Left lung (tissue), 10 donors: ENCODE measurements around the gene B3GNT4. TPM values are rescaled to one million over a fixed set of nuclear protein-coding genes. Genes with fewer than 3 reads are reported as not detected.

Source experiments
- ATAC-seq: fragments of 200-7000 bp; cut with Tn5 transposase; one replicate; pipeline ENCODE4 v1.9.1; 2020; ENCODE audit warnings: moderate library complexity
- DNase-seq, 4 donors: peaks; one replicate each; pipeline ENCODE4 v3.0.0-alpha.2; 2013 to 2020
- H3K27ac ChIP-seq, 2 donors: fragments of 200-600 bp; sonication (generic) in 1 of 2; one replicate each; pipeline versions ENCODE4 v1.5.0 to v1.8.0; 2020 to 2021
- H3K27me3 ChIP-seq, 2 donors: fragments of 200-600 bp; sonication (generic) in 1 of 2; one replicate each; pipeline versions ENCODE4 v1.5.0 to v1.8.0; 2020 to 2021
- H3K36me3 ChIP-seq, 2 donors: fragments of 200-600 bp; sonication (generic) in 1 of 2; one replicate each; pipeline versions ENCODE4 v1.5.0 to v1.8.0; 2020 to 2021
- H3K4me1 ChIP-seq, 2 donors: fragments of 200-600 bp; one replicate each; pipeline ENCODE4 v1.8.0; 2021
- H3K4me3 ChIP-seq, 2 donors: fragments of 200-600 bp; sonication (generic) in 1 of 2; one replicate each; pipeline versions ENCODE4 v1.5.0 to v1.8.0; 2020 to 2021; ENCODE audit warnings: mild to moderate bottlenecking in 1 of 2
- H3K9me3 ChIP-seq, 2 donors: fragments of 200-600 bp; sonication (generic) in 1 of 2; one replicate each; pipeline versions ENCODE4 v1.5.0 to v1.8.0; 2020 to 2021
- CTCF ChIP-seq, 2 donors: fragments of 200-600 bp; sonication (generic) in 1 of 2; IDR thresholded peaks; one replicate each; pipeline versions ENCODE4 v1.5.0 to v1.8.0; 2021; ENCODE audit warnings: antibody characterized with exemption in 2 of 2
- intact Hi-C, 2 donors: fragments of 100-400 bp; cut with DNase I; formaldehyde crosslinking; loops; one replicate each; pipeline versions ENCODE4 v1.11.2 to v1.14.2; 2022
- polyA plus RNA-seq, 6 donors: library from polyadenylated mRNA; unstranded; fragments of 120-200 nt; gene quantifications; one replicate each; pipeline ENCODE4 v1.2.1, GENCODE V29; 2013; ENCODE audit not compliant: insufficient read length in 6 of 6
- total RNA-seq, 2 donors: library from RNA; stranded (reverse); fragmentation: NEBNext Ultra II Directional; extraction: Animal tissue kit (Norgen Biotek cat#: 25700); gene quantifications; one replicate each; pipeline ENCODE4 v1.2.1, GENCODE V29; 2021
- donor health status: DM: no; HTN: yes; CAD: no.
- donor health status: DM: no; HTN: no; CAD: no.

B3GNT4 gene
- total and polyA plus RNA-seq, 8 donors = 0.22 to 1.6 (median 0.82) TPM

DNA sequence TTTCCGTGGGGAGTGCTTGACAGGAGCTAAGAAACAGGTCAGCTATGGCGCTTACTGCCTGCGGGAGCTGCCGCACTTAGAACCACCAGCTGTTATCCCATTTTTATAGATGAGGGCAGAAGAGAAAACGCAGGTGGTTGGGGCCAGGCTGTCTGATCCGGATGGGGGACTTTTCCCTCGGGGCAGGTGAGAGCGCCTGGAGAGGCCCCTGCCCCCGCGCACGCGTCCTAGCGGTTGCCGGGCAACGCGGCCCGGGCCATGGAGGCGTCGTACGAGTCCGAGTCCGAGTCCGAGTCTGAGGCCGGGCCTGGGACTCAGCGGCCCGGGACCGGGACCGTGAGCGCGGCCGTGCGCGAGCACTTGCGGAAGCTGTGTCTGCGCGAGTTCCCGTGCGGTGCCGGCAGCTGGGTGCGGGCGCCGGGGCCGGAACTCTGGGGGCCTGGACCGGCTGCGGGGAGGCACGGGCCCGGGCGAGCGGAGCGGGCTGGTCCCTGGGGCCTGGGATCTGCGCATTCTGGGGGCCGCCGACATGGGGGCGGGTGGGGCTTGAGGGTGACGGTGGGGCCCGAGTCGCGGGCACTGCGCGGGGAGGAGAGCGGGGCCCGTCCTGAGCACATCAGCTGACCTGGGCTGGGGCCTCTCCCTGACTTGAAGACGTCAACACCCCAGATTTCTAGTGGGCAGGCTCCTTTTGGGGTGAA lies 20.5 kb upstream of the B3GNT4 start, which contains the start of gene LRRC43:
TSS of gene LRRC43 (plus strand) at position 237 of the 701 bp plus-strand sequence. CDS start at position 259, 22 bp downstream.
- DNase-seq (peak in 3 of 4 donors; percentile 45 to 89 (median 50)), ATAC-seq (peak; percentile 90)
- intact Hi-C loops = no loop called here
- Histone ChIP-seq H3K9me3 (no peaks in the 10 kb centered on the region), H3K36me3 (no peaks in the 10 kb centered on the region), H3K27me3 (peaks cover 0 to 26% of the 10 kb centered on the region in 2 donors), H3K4me3 (peak within 1 kb of the TSS; percentile 41 to 43), H3K27ac (no peak within 1 kb of the TSS), H3K4me1 (peaks cover 0 to 12% of the 10 kb centered on the region in 2 donors)
- no peak for TF ChIP-seq CTCF (IDR thresholded peaks at IDR 0.05)

- Histone ChIP-seq H3K27ac (no peak overlapping the region), H3K4me1 (peaks cover 0 to 12% of the 10 kb centered on the region in 2 donors), H3K36me3 (no peaks in the 10 kb centered on the region), H3K4me3 (peak overlapping the region; percentile 41 to 43), H3K27me3 (peaks cover 0 to 26% of the 10 kb centered on the region in 2 donors), H3K9me3 (no peaks in the 10 kb centered on the region)
- peak; percentile 9 for ATAC-seq
- intact Hi-C loops = no loop called here
- no peak for TF ChIP-seq CTCF (IDR thresholded peaks at IDR 0.05)
- no peak for DNase-seq
Observed at GRCh38 chr12:122183588-122183940, 19.9 kb upstream of the B3GNT4 start.

- H3K4me1 ChIP-seq = peaks cover 0 to 12% of the 10 kb centered on the region in 2 donors
- peaks cover 0 to 26% of the 10 kb centered on the region in 2 donors for H3K27me3 ChIP-seq
- intact Hi-C loops = no loop called here
- no peaks in the 10 kb centered on the region for H3K36me3 ChIP-seq
- ATAC-seq = no peak
- no peak overlapping the region for H3K4me3 ChIP-seq
- TF ChIP-seq CTCF (IDR thresholded peaks at IDR 0.05) = no peak
- no peaks in the 10 kb centered on the region for H3K9me3 ChIP-seq
- no peak overlapping the region for H3K27ac ChIP-seq
- no peak for DNase-seq
Observed at GRCh38 chr12:122184517-122184916, 19.0 kb upstream of the B3GNT4 start.

DNA sequence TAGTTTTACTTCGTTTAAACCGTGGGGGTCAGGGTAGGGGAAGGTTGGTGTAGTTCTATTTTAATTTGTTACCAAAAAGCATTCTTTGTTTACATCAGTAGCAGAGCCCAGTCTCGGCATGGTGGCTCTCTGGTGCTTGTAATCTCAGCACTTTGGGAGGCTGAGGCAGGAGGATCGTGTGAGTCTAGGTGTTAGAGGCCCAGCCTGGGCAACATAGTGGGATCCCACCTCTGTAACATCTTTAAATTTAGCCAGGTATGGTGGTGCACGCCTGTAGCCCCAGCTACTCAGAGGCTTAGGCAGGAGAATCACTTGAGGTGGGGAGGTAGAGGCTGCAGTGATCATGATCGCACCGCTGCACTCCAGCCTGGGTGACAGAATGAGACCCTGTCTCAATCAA lies 18.4 kb upstream of the B3GNT4 start:
- Histone ChIP-seq H3K27me3 (peaks cover 0 to 26% of the 10 kb centered on the region in 2 donors), H3K4me3 (no peak overlapping the region), H3K27ac (no peak overlapping the region), H3K4me1 (peaks cover 0 to 12% of the 10 kb centered on the region in 2 donors), H3K9me3 (no peaks in the 10 kb centered on the region), H3K36me3 (no peaks in the 10 kb centered on the region)
- intact Hi-C loops = no loop called here
- ATAC-seq (no peak), DNase-seq (no peak)
- TF ChIP-seq CTCF (IDR thresholded peaks at IDR 0.05) = no peak

GRCh38 chr12:122185494-122186082 lies 17.9 kb upstream of the B3GNT4 start:
- intact Hi-C loops = no loop called here
- no peak for DNase-seq
- Histone ChIP-seq H3K36me3 (no peaks in the 10 kb centered on the region), H3K27me3 (peaks cover 0 to 26% of the 10 kb centered on the region in 2 donors), H3K9me3 (no peaks in the 10 kb centered on the region), H3K4me1 (peaks cover 0 to 12% of the 10 kb centered on the region in 2 donors), H3K27ac (no peak overlapping the region), H3K4me3 (no peak overlapping the region)
- no peak for TF ChIP-seq CTCF (IDR thresholded peaks at IDR 0.05)
- no peak for ATAC-seq
